ENCODE data around the gene MFRP.
A peak's percentile ranks its signal among the peaks of the same experiment; 100 is the strongest.
"Not testable (repeated sequence)": the region's sequence is repeated elsewhere in the genome, so short reads cannot be mapped to it uniquely, and the experiment has no call there.

MFRP gene

GRCh38 chr11:119346605-119347004, at the start of gene MFRP:
Gene MFRP, minus strand, starts transcription at chr11:119346705. Its CDS starts 192 bp downstream, at chr11:119346513.
- no peak within 1 kb of the TSS for H3K4me3 ChIP-seq
- no peak for DNase-seq (ENCODE audit: low read depth, low spot score)
- no peaks in the 10 kb centered on the region for H3K36me3 ChIP-seq (ENCODE audit: insufficient read depth, low read length)
- H3K9ac ChIP-seq (ENCODE audit: insufficient read length), result no peak within 1 kb of the TSS
- TF ChIP-seq FOXP2 (optimal IDR thresholded peaks at IDR 0.05; ENCODE audit: control extremely low read depth, extremely low read length, insufficient read depth) (no peak), POLR2AphosphoS5 (IDR thresholded peaks at IDR 0.05; ENCODE audit: borderline replicate concordance, low read depth, low read length) (no peak), EZH2 (IDR thresholded peaks at IDR 0.05) (no peak)
- no peaks in the 10 kb centered on the region for H3K9me3 ChIP-seq (ENCODE audit: low read depth, low read length)
- H3K27ac ChIP-seq, result no peak within 1 kb of the TSS

- Histone ChIP-seq H3K9ac (ENCODE audit: insufficient read length) (no peak overlapping the region), H3K36me3 (ENCODE audit: insufficient read depth, low read length) (no peaks in the 10 kb centered on the region), H3K9me3 (ENCODE audit: low read depth, low read length) (no peaks in the 10 kb centered on the region), H3K4me3 (no peak overlapping the region), H3K27ac (no peak overlapping the region)
- no peak for TF ChIP-seq POLR2AphosphoS5 (IDR thresholded peaks at IDR 0.05; ENCODE audit: borderline replicate concordance, low read depth, low read length)
- no peak for TF ChIP-seq FOXP2 (optimal IDR thresholded peaks at IDR 0.05; ENCODE audit: control extremely low read depth, extremely low read length, insufficient read depth)
- TF ChIP-seq EZH2 (IDR thresholded peaks at IDR 0.05), result no peak
- DNase-seq (ENCODE audit: low read depth, low spot score), result no peak
These were observed 44.8 kb upstream of the MFRP start for GRCh38 chr11:119391275-119391674.

- TF ChIP-seq FOXP2 (optimal IDR thresholded peaks at IDR 0.05; ENCODE audit: control extremely low read depth, extremely low read length, insufficient read depth) (no peak), POLR2AphosphoS5 (IDR thresholded peaks at IDR 0.05; ENCODE audit: borderline replicate concordance, low read depth, low read length) (no peak), EZH2 (IDR thresholded peaks at IDR 0.05) (no peak)
- no peak for DNase-seq (ENCODE audit: low read depth, low spot score)
These were observed 43.2 kb upstream of the MFRP start for GRCh38 chr11:119389611-119390254.

GRCh38 chr11:119388103-119388502, 41.6 kb upstream of the MFRP start:
- H3K9me3 ChIP-seq (ENCODE audit: low read depth, low read length), result no peaks in the 10 kb centered on the region
- no peaks in the 10 kb centered on the region for H3K36me3 ChIP-seq (ENCODE audit: insufficient read depth, low read length)
- DNase-seq (ENCODE audit: low read depth, low spot score), result no peak
- TF ChIP-seq POLR2AphosphoS5 (IDR thresholded peaks at IDR 0.05; ENCODE audit: borderline replicate concordance, low read depth, low read length) (no peak), FOXP2 (optimal IDR thresholded peaks at IDR 0.05; ENCODE audit: control extremely low read depth, extremely low read length, insufficient read depth) (no peak), EZH2 (IDR thresholded peaks at IDR 0.05) (no peak)
- H3K9ac ChIP-seq (ENCODE audit: insufficient read length), result no peak overlapping the region
- H3K27ac ChIP-seq, result no peak overlapping the region
- no peak overlapping the region for H3K4me3 ChIP-seq

More at GRCh38 chr11:119389611-119390254, 43.2 kb upstream of the MFRP start:
- H3K9ac ChIP-seq (ENCODE audit: insufficient read length), result no peak overlapping the region
- H3K36me3 ChIP-seq (ENCODE audit: insufficient read depth, low read length), result no peaks in the 10 kb centered on the region
- H3K4me3 ChIP-seq, result no peak overlapping the region
- H3K27ac ChIP-seq, result no peak overlapping the region
- no peaks in the 10 kb centered on the region for H3K9me3 ChIP-seq (ENCODE audit: low read depth, low read length)

- TF ChIP-seq FOXP2 (optimal IDR thresholded peaks at IDR 0.05; ENCODE audit: control extremely low read depth, extremely low read length, insufficient read depth) (no peak), POLR2AphosphoS5 (IDR thresholded peaks at IDR 0.05; ENCODE audit: borderline replicate concordance, low read depth, low read length) (no peak), EZH2 (IDR thresholded peaks at IDR 0.05) (no peak)
- H3K4me3 ChIP-seq, result no peak overlapping the region
- H3K27ac ChIP-seq, result no peak overlapping the region
- DNase-seq (ENCODE audit: low read depth, low spot score), result no peak
- H3K9me3 ChIP-seq (ENCODE audit: low read depth, low read length), result no peaks in the 10 kb centered on the region
- H3K9ac ChIP-seq (ENCODE audit: insufficient read length), result no peak overlapping the region
- H3K36me3 ChIP-seq (ENCODE audit: insufficient read depth, low read length), result no peaks in the 10 kb centered on the region
These were observed 37.8 kb upstream of the MFRP start for GRCh38 chr11:119384332-119384731.

GRCh38 chr11:119382513-119382912, 36.0 kb upstream of the MFRP start:
- H3K9ac ChIP-seq (ENCODE audit: insufficient read length); H3K4me3 ChIP-seq; DNase-seq (ENCODE audit: low read depth, low spot score); H3K27ac ChIP-seq; H3K9me3 ChIP-seq (ENCODE audit: low read depth, low read length); H3K36me3 ChIP-seq (ENCODE audit: insufficient read depth, low read length): not testable (repeated sequence)

GRCh38 chr11:119382101-119382500, 35.6 kb upstream of the MFRP start:
- TF ChIP-seq POLR2AphosphoS5 (IDR thresholded peaks at IDR 0.05; ENCODE audit: borderline replicate concordance, low read depth, low read length) (no peak), FOXP2 (optimal IDR thresholded peaks at IDR 0.05; ENCODE audit: control extremely low read depth, extremely low read length, insufficient read depth) (no peak), EZH2 (IDR thresholded peaks at IDR 0.05) (no peak)
- Histone ChIP-seq H3K27ac (no peak overlapping the region), H3K9ac (ENCODE audit: insufficient read length) (peak overlapping the region; percentile 33), H3K9me3 (ENCODE audit: low read depth, low read length) (no peaks in the 10 kb centered on the region), H3K36me3 (ENCODE audit: insufficient read depth, low read length) (no peaks in the 10 kb centered on the region), H3K4me3 (peak overlapping the region; percentile 98)
- DNase-seq (ENCODE audit: low read depth, low spot score), result no peak

GRCh38 chr11:119381181-119381988, 34.9 kb upstream of the MFRP start, which contains the start of gene USP2:
Gene USP2, minus strand, starts transcription at chr11:119381690. Its CDS starts 8,210 bp downstream, at chr11:119373480.
- Histone ChIP-seq H3K9ac (ENCODE audit: insufficient read length) (peak within 1 kb of the TSS; percentile 84), H3K27ac (no peak within 1 kb of the TSS), H3K9me3 (ENCODE audit: low read depth, low read length) (no peaks in the 10 kb centered on the region), H3K4me3 (peak within 1 kb of the TSS; percentile 98), H3K36me3 (ENCODE audit: insufficient read depth, low read length) (no peaks in the 10 kb centered on the region)
- TF ChIP-seq FOXP2 (optimal IDR thresholded peaks at IDR 0.05; ENCODE audit: control extremely low read depth, extremely low read length, insufficient read depth) (peak; percentile 65), EZH2 (IDR thresholded peaks at IDR 0.05) (no peak), POLR2AphosphoS5 (IDR thresholded peaks at IDR 0.05; ENCODE audit: borderline replicate concordance, low read depth, low read length) (peak; percentile 19; the same call in 1 of the 2 replicates)
- peak; percentile 72 for DNase-seq (ENCODE audit: low read depth, low spot score)

Data from SK-N-MC (cell line).